ENCODE data around the gene ABHD18. TPM values are rescaled to one million over a fixed set of nuclear protein-coding genes. Genes with fewer than 3 reads are reported as not detected.
"Not testable (repeated sequence)": the region's sequence is repeated elsewhere in the genome, so short reads cannot be mapped to it uniquely, and the experiment has no call there.

The ABHD18 gene
- total RNA-seq, 6 experiments from 2014 or later, result 4.0 to 4.9 (median 4.3) TPM

- no peak for DNase-seq
- Mint-ChIP-seq H3K27ac (no peak overlapping the region), H3K4me3 (no peak overlapping the region), H3K4me1 (ENCODE audit: low read depth) (no peaks in the 10 kb centered on the region), H3K36me3 (ENCODE audit: low read depth) (peaks cover 15% of the 10 kb centered on the region), H3K9me3 (no peaks in the 10 kb centered on the region), H3K27me3 (ENCODE audit: insufficient read depth) (no peaks in the 10 kb centered on the region)
- TF ChIP-seq CTCF (IDR thresholded peaks at IDR 0.05), result no peak
Observed at GRCh38 chr4:127930175-127930574, 35.0 kb upstream of the ABHD18 start.

GRCh38 chr4:127931836-127932235 is 33.4 kb upstream of the ABHD18 start:
- H3K4me1 Mint-ChIP-seq (ENCODE audit: low read depth); DNase-seq; H3K9me3 Mint-ChIP-seq; H3K27me3 Mint-ChIP-seq (ENCODE audit: insufficient read depth); H3K36me3 Mint-ChIP-seq (ENCODE audit: low read depth); H3K27ac Mint-ChIP-seq; H3K4me3 Mint-ChIP-seq: not testable (repeated sequence)

- peak; percentile 53 for DNase-seq
- Mint-ChIP-seq H3K27ac (peak overlapping the region; percentile 77), H3K4me3 (no peak overlapping the region), H3K27me3 (ENCODE audit: insufficient read depth) (no peaks in the 10 kb centered on the region; the same call in 1 of the 2 replicates), H3K4me1 (ENCODE audit: low read depth) (peaks cover 19% of the 10 kb centered on the region), H3K36me3 (ENCODE audit: low read depth) (peaks cover 11% of the 10 kb centered on the region), H3K9me3 (no peaks in the 10 kb centered on the region)
- no peak for TF ChIP-seq CTCF (IDR thresholded peaks at IDR 0.05)
Observed at GRCh38 chr4:127936974-127937373, 28.2 kb upstream of the ABHD18 start.

GRCh38 chr4:127957105-127957504 is 8.1 kb upstream of the ABHD18 start:
- TF ChIP-seq CTCF (IDR thresholded peaks at IDR 0.05), result no peak
- H3K27ac Mint-ChIP-seq, result no peak overlapping the region
- H3K4me1 Mint-ChIP-seq (ENCODE audit: low read depth), result peaks cover 11% of the 10 kb centered on the region; the same call in 1 of the 2 replicates
- no peak for DNase-seq
- no peak overlapping the region for H3K4me3 Mint-ChIP-seq
- peaks cover 5% of the 10 kb centered on the region; the same call in 1 of the 2 replicates for H3K36me3 Mint-ChIP-seq (ENCODE audit: low read depth)
- no peaks in the 10 kb centered on the region for H3K9me3 Mint-ChIP-seq
- H3K27me3 Mint-ChIP-seq (ENCODE audit: insufficient read depth), result no peaks in the 10 kb centered on the region

- H3K27me3 Mint-ChIP-seq (ENCODE audit: insufficient read depth), result no peaks in the 10 kb centered on the region; the same call in 1 of the 2 replicates
- H3K27ac Mint-ChIP-seq, result 0 out of 2 replicates have a peak overlapping the region, but pooled peaks have one; percentile 7
- DNase-seq, result peak; percentile 22
- H3K4me1 Mint-ChIP-seq (ENCODE audit: low read depth), result peaks cover 24% of the 10 kb centered on the region
- peaks cover 7% of the 10 kb centered on the region; the same call in 1 of the 2 replicates for H3K36me3 Mint-ChIP-seq (ENCODE audit: low read depth)
- no peak overlapping the region for H3K4me3 Mint-ChIP-seq
- no peak for TF ChIP-seq CTCF (IDR thresholded peaks at IDR 0.05)
- no peaks in the 10 kb centered on the region for H3K9me3 Mint-ChIP-seq
Observed at GRCh38 chr4:127959794-127960193, 5.4 kb upstream of the ABHD18 start.

GRCh38 chr4:127963633-127964398 is 1.4 kb upstream of the ABHD18 start:
- H3K27me3 Mint-ChIP-seq (ENCODE audit: insufficient read depth); H3K9me3 Mint-ChIP-seq; DNase-seq; H3K36me3 Mint-ChIP-seq (ENCODE audit: low read depth): not testable (repeated sequence)
- Mint-ChIP-seq H3K27ac (peak overlapping the region; percentile 24; the same call in 1 of the 2 replicates), H3K4me1 (ENCODE audit: low read depth) (peaks cover 36% of the 10 kb centered on the region), H3K4me3 (peak overlapping the region; percentile 73)

- not testable (repeated sequence) for H3K36me3 Mint-ChIP-seq (ENCODE audit: low read depth); H3K9me3 Mint-ChIP-seq; H3K27me3 Mint-ChIP-seq (ENCODE audit: insufficient read depth)
- peaks cover 32% of the 10 kb centered on the region for H3K4me1 Mint-ChIP-seq (ENCODE audit: low read depth)
- H3K27ac Mint-ChIP-seq, result peak overlapping the region; percentile 83
- H3K4me3 Mint-ChIP-seq, result peak overlapping the region; percentile 97
- DNase-seq, result peak; percentile 0
Observed at GRCh38 chr4:127964426-127965061, 662 bp upstream of the ABHD18 start.
